M059J (cell line): Measurements from ENCODE around the gene BRPF1. TPM values are rescaled to one million over a fixed set of nuclear protein-coding genes. Genes with fewer than 3 reads are reported as not detected.

Experiments used
- DNase-seq: peaks from one replicate; pipeline ENCODE4 v3.0.0-alpha.2; 2012; ENCODE audit warnings: low read depth
- total RNA-seq: library from RNA; depleted of rRNA; stranded (reverse); fragments of >200 nt; shearing (Covaris generic); gene quantifications from 2 replicates; pipeline ENCODE4 v1.2.3, GENCODE V29; 2014; rRNA removed

BRPF1 gene
- 10.1 and 14.0 TPM in 2 replicates for total RNA-seq

GRCh38 chr3:9731206-9732079 lies at the start of gene BRPF1:
Gene BRPF1, plus strand, starts transcription at chr3:9731735. Its CDS starts 2,406 bp downstream, at chr3:9734141.
- DNase-seq, result peak; percentile 96

- no peak for DNase-seq
Measured at GRCh38 chr3:9682096-9682495, 49.4 kb upstream of the BRPF1 start.

- no peak for DNase-seq
Measured at GRCh38 chr3:9683426-9683825, 48.1 kb upstream of the BRPF1 start.

- no peak for DNase-seq
Measured at GRCh38 chr3:9685216-9686049, 46.1 kb upstream of the BRPF1 start.

GRCh38 chr3:9686050-9686550 lies 45.4 kb upstream of the BRPF1 start:
- DNase-seq, result no peak

- DNase-seq, result no peak
Measured at GRCh38 chr3:9686703-9687102, 44.8 kb upstream of the BRPF1 start.

- DNase-seq, result no peak
Measured at GRCh38 chr3:9687514-9687913, 44.0 kb upstream of the BRPF1 start.

GRCh38 chr3:9688961-9689360 lies 42.6 kb upstream of the BRPF1 start:
- DNase-seq, result no peak

GRCh38 chr3:9689757-9690156 lies 41.8 kb upstream of the BRPF1 start:
- DNase-seq, result no peak

- no peak for DNase-seq
Measured at GRCh38 chr3:9690451-9691450, 40.8 kb upstream of the BRPF1 start.

GRCh38 chr3:9691636-9692035 lies 39.9 kb upstream of the BRPF1 start:
- no peak for DNase-seq

GRCh38 chr3:9692416-9692815 lies 39.1 kb upstream of the BRPF1 start:
- DNase-seq, result no peak

- no peak for DNase-seq
Measured at GRCh38 chr3:9695345-9695744, 36.2 kb upstream of the BRPF1 start.

GRCh38 chr3:9695746-9696145 lies 35.8 kb upstream of the BRPF1 start:
- DNase-seq, result no peak

- no peak for DNase-seq
Measured at GRCh38 chr3:9696480-9697220, 34.9 kb upstream of the BRPF1 start.

GRCh38 chr3:9697892-9698291 lies 33.6 kb upstream of the BRPF1 start:
- DNase-seq, result no peak

- DNase-seq, result no peak
Measured at GRCh38 chr3:9698293-9698692, 33.2 kb upstream of the BRPF1 start.

GRCh38 chr3:9700536-9700935 lies 31.0 kb upstream of the BRPF1 start:
- peak; percentile 17 for DNase-seq

GRCh38 chr3:9701006-9701405 lies 30.5 kb upstream of the BRPF1 start:
- DNase-seq, result no peak

GRCh38 chr3:9701711-9702110 lies 29.8 kb upstream of the BRPF1 start:
- no peak for DNase-seq

GRCh38 chr3:9703240-9703639 lies 28.3 kb upstream of the BRPF1 start:
- DNase-seq, result no peak
